H1 (cell line): ENCODE results near the gene GNRHR. TPM values are rescaled to one million over a fixed set of nuclear protein-coding genes. Genes with fewer than 3 reads are reported as not detected.
"Not testable (repeated sequence)": the region's sequence is repeated elsewhere in the genome, so short reads cannot be mapped to it uniquely, and the experiment has no call there.

Experiments used
- CTCF ChIA-PET: fragments of 300-600 bp; sonication (Branson Sonifier 250); formaldehyde crosslinking; loops from one replicate; lab custom pipeline; 2021; ENCODE audit not compliant: partially characterized antibody; lab: Charles Lee
- POLR2A ChIA-PET: fragments of 300-600 bp; sonication (Branson Sonifier 250); formaldehyde crosslinking; loops from one replicate; lab custom pipeline; 2021; ENCODE audit warnings: inconsistent platforms; ENCODE audit not compliant: partially characterized antibody; lab: Charles Lee
- DNase-seq, 2 experiments: peaks; one replicate each; pipeline versions ENCODE4 v3.0.0 to v3.0.0-alpha.2; 2010 to 2022; ENCODE audit warnings: low spot score in 2 of 2, low read depth in 1 of 2, mixed read lengths in 1 of 2
- FAIRE-seq: peaks from 2 replicates; lab custom pipeline; 2011; peaks lifted over from hg19 to GRCh38; lab: Jason Lieb, UNC
- H2AFZ ChIP-seq: 2 replicates; pipeline ENCODE4 v1.8.1; 2012; ENCODE audit warnings: low read length, inconsistent platforms
- H2AK5ac ChIP-seq: 2 replicates; pipeline ENCODE4 v1.6.1; 2013; ENCODE audit warnings: low read depth, low read length
- H2BK120ac ChIP-seq: replicated peaks from 2 replicates; pipeline ENCODE3; 2013; ENCODE audit warnings: low read depth, low read length, inconsistent platforms
- H2BK12ac ChIP-seq: 2 replicates; pipeline ENCODE4 v1.6.1; 2013; ENCODE audit warnings: low read depth, low read length
- H2BK15ac ChIP-seq: 2 replicates; pipeline ENCODE4 v1.6.1; 2013; ENCODE audit warnings: low read length
- H2BK20ac ChIP-seq: 2 replicates; pipeline ENCODE4 v1.6.1; 2013; ENCODE audit warnings: low read length
- H2BK5ac ChIP-seq: 2 replicates; pipeline ENCODE4 v1.6.1; 2013; ENCODE audit warnings: low read depth, low read length
- H3K14ac ChIP-seq: 2 replicates; pipeline ENCODE4 v1.6.1; 2013; ENCODE audit warnings: inconsistent platforms; ENCODE audit not compliant: insufficient read length
- H3K18ac ChIP-seq: 2 replicates; pipeline ENCODE4 v1.6.1; 2013; ENCODE audit warnings: low read length; ENCODE audit errors: extremely low read depth
- H3K23ac ChIP-seq: 2 replicates; pipeline ENCODE4 v1.6.1; 2013; ENCODE audit warnings: inconsistent platforms; ENCODE audit not compliant: insufficient read length
- H3K23me2 ChIP-seq: 2 replicates; pipeline ENCODE4 v1.6.1; 2013; ENCODE audit warnings: low read depth, low read length
- H3K27ac ChIP-seq: 2 replicates; pipeline ENCODE4 v1.6.1; 2011; ENCODE audit warnings: low read depth, low read length, inconsistent platforms
- H3K27me3 ChIP-seq, 4 experiments: replicated peaks in 1 of 4; 1 replicate in 1 of 4; 2 replicates in 3 of 4; pipeline versions ENCODE4 v1.6.1 to v1.8.1; 2011 to 2013; ENCODE audit warnings: low read length in 3 of 4, mild to moderate bottlenecking in 3 of 4, inconsistent platforms in 2 of 4, mixed read lengths in 2 of 4, moderate library complexity in 1 of 4; ENCODE audit not compliant: control insufficient read depth in 3 of 4, insufficient read depth in 3 of 4; ENCODE audit errors: extremely low read depth in 1 of 4
- H3K36me3 ChIP-seq, 4 experiments: 2 replicates each; pipeline versions ENCODE4 v1.6.1 to v1.8.1; 2011 to 2013; ENCODE audit warnings: mild to moderate bottlenecking in 4 of 4, low read length in 3 of 4, moderate library complexity in 2 of 4, control low read depth in 1 of 4, inconsistent platforms in 1 of 4; ENCODE audit not compliant: insufficient read depth in 4 of 4, control insufficient read depth in 2 of 4
- H3K4ac ChIP-seq: replicated peaks from 2 replicates; pipeline ENCODE3; 2013; ENCODE audit warnings: low read length, low read depth, mixed read lengths, inconsistent platforms; ENCODE audit not compliant: insufficient read length
- H3K4me1 ChIP-seq, 4 experiments: replicated peaks in 1 of 4; 1 replicate in 1 of 4; 2 replicates in 3 of 4; pipeline versions ENCODE4 v1.6.1 to v1.8.1; 2011 to 2013; ENCODE audit warnings: low read length in 3 of 4, inconsistent platforms in 2 of 4, mixed read lengths in 1 of 4; ENCODE audit not compliant: insufficient read depth in 4 of 4, control insufficient read depth in 3 of 4
- H3K4me2 ChIP-seq, 2 experiments: 2 replicates each; pipeline versions ENCODE4 v1.6.1 to v1.8.1; 2011 to 2013; ENCODE audit warnings: low read depth in 2 of 2, low read length in 2 of 2, control low read depth in 1 of 2, inconsistent platforms in 1 of 2, mild to moderate bottlenecking in 1 of 2; ENCODE audit not compliant: insufficient read depth in 1 of 2
- H3K4me3 ChIP-seq, 4 experiments: fragments of 200-600, 300-600 bp in 1 of 4; sonication (generic), shearing (Covaris generic), sonication (Bioruptor Twin) in 1 of 4; 2 replicates each; pipeline versions ENCODE4 v1.5.1 to v1.8.1; 2011 to 2016; ENCODE audit warnings: low read length in 4 of 4, low read depth in 3 of 4, control low read depth in 2 of 4, inconsistent platforms in 2 of 4, mild to moderate bottlenecking in 2 of 4, mixed read lengths in 1 of 4, moderate library complexity in 1 of 4; ENCODE audit not compliant: insufficient read depth in 2 of 4; ENCODE audit errors: extremely low read depth in 1 of 4
- H3K56ac ChIP-seq: replicated peaks from 2 replicates; pipeline ENCODE3; 2013; ENCODE audit warnings: low read depth, mild to moderate bottlenecking, mixed read lengths, low read length, inconsistent platforms; ENCODE audit not compliant: insufficient read length
- H3K79me1 ChIP-seq: 2 replicates; pipeline ENCODE4 v1.6.1; 2013; ENCODE audit warnings: low read depth, low read length, control low read depth
- H3K79me2 ChIP-seq, 2 experiments: 2 replicates each; pipeline versions ENCODE4 v1.6.1 to v1.8.1; 2012 to 2013; ENCODE audit warnings: low read length in 2 of 2, mild to moderate bottlenecking in 2 of 2, inconsistent platforms in 1 of 2; ENCODE audit not compliant: insufficient read depth in 2 of 2, control insufficient read depth in 1 of 2
- H3K9ac ChIP-seq, 4 experiments: replicated peaks in 1 of 4; 1 replicate in 1 of 4; 2 replicates in 3 of 4; pipeline versions ENCODE4 v1.6.1 to v1.8.1; 2011 to 2013; ENCODE audit warnings: low read depth in 3 of 4, low read length in 3 of 4, control low read depth in 2 of 4, mild to moderate bottlenecking in 2 of 4, moderate library complexity in 2 of 4, inconsistent platforms in 1 of 4; ENCODE audit errors: extremely low read depth in 1 of 4
- H3K9me3 ChIP-seq, 2 experiments: 2 replicates each; pipeline versions ENCODE4 v1.6.1 to v1.8.1; 2012 to 2013; ENCODE audit warnings: mild to moderate bottlenecking in 2 of 2, moderate library complexity in 2 of 2, control low read depth in 1 of 2, inconsistent platforms in 1 of 2, low read depth in 1 of 2, low read length in 1 of 2, mixed read lengths in 1 of 2; ENCODE audit not compliant: insufficient read depth in 2 of 2
- H4K20me1 ChIP-seq, 2 experiments: replicated peaks in 1 of 2; 2 replicates each; pipeline versions ENCODE3 to v1.8.1; 2011 to 2013; ENCODE audit warnings: inconsistent platforms in 2 of 2, low read length in 2 of 2, mild to moderate bottlenecking in 1 of 2; ENCODE audit not compliant: insufficient read depth in 2 of 2, control insufficient read depth in 1 of 2
- H4K5ac ChIP-seq: 2 replicates; pipeline ENCODE4 v1.6.1; 2013; ENCODE audit warnings: low read length, low read depth, mixed read lengths, inconsistent platforms; ENCODE audit not compliant: insufficient read length
- H4K8ac ChIP-seq: 2 replicates; pipeline ENCODE4 v1.8.0; 2013; ENCODE audit warnings: mild to moderate bottlenecking, moderate library complexity, low read length, inconsistent platforms; ENCODE audit not compliant: insufficient read depth; ENCODE audit errors: extremely low read depth
- H4K91ac ChIP-seq: replicated peaks from 2 replicates; pipeline ENCODE3; 2013; ENCODE audit warnings: low read length, mixed read lengths, inconsistent platforms; ENCODE audit not compliant: insufficient read length
- WGBS, 2 experiments: shearing (Covaris generic) in 1 of 2; methylation state at CpG; one replicate each; pipeline versions ENCODE4 v1.1.6 to v1.1.7; 2013 to 2015; ENCODE audit warnings: low lambda C conversion rate in 2 of 2, mixed read lengths in 2 of 2, inconsistent platforms in 1 of 2, low coverage in 1 of 2, missing lambda C conversion rate in 1 of 2; ENCODE audit not compliant: insufficient replicate concordance in 2 of 2, insufficient coverage in 1 of 2, insufficient read length in 1 of 2; ENCODE audit errors: extremely low coverage in 1 of 2, missing lambda C conversion rate in 1 of 2; 5-methylcytosine and 5-hydroxymethylcytosine counted together
- polyA plus RNA-seq, 7 experiments: library from polyadenylated mRNA; depleted of rRNA in 3 of 7; stranded (reverse) in 5 of 7; unstranded in 2 of 7; fragments of >200 nt in 5 of 7; fragments of 200-250 nt in 2 of 7; gene quantifications; 1 replicate in 5 of 7; 2 replicates in 1 of 7; 4 replicates in 1 of 7; pipeline versions ENCODE4 v1.2.1 to v1.2.3, GENCODE V29; 2011 to 2013; ENCODE audit warnings: missing spikeins in 2 of 7, mixed read lengths in 2 of 7
- total RNA-seq: library from RNA; stranded (reverse); fragmentation: NEBNext Ultra II Directional; extraction: Animal tissue kit (Norgen Biotek cat#: 25700); gene quantifications from 2 replicates; pipeline ENCODE4 v1.2.1, GENCODE V29; 2021

The GNRHR gene
- total and polyA plus RNA-seq, 2 of the 8 experiments (the other 6 are each of a cell fraction or from before 2014, with no cell fraction given): not detected

- H2BK120ac ChIP-seq, H2AFZ ChIP-seq, H3K9me3 ChIP-seq, H3K23me2 ChIP-seq, H3K4me3 ChIP-seq, H3K4ac ChIP-seq, H3K79me2 ChIP-seq, H3K79me1 ChIP-seq, H3K4me1 ChIP-seq, H2BK12ac ChIP-seq, H3K14ac ChIP-seq, H3K27ac ChIP-seq, DNase-seq, H4K5ac ChIP-seq, H3K23ac ChIP-seq, H4K91ac ChIP-seq, POLR2A ChIA-PET, H2AK5ac ChIP-seq, H4K20me1 ChIP-seq, H2BK15ac ChIP-seq, H3K27me3 ChIP-seq, H3K9ac ChIP-seq, H3K56ac ChIP-seq, H2BK20ac ChIP-seq, FAIRE-seq, H3K18ac ChIP-seq, H2BK5ac ChIP-seq, H3K36me3 ChIP-seq, H4K8ac ChIP-seq: not testable (repeated sequence)
- 61% methylated on average over 6 of the region's 6 CpGs; no CpG with 5 or more reads in 1 of the 2 experiments for WGBS, 2 experiments
- CTCF ChIA-PET: interaction anchor here (1.3 to 3.1 kb wide), 3 partner anchors 11 to 42 kb away, joined by 3 to 13 read pairs (median 8); no protein-coding TSS in a partner anchor
- peak overlapping the region in 1 of 2 experiments; percentile 49; a peak in 1 of 4 replicates for H3K4me2 ChIP-seq
Measured at GRCh38 chr4:67756991-67757390, 2.8 kb upstream of the GNRHR start.
